ENCODE data around the gene RBM17. TPM values are rescaled to one million over a fixed set of nuclear protein-coding genes. Genes with fewer than 3 reads are reported as not detected.
"Not testable (repeated sequence)": the region's sequence is repeated elsewhere in the genome, so short reads cannot be mapped to it uniquely, and the experiment has no call there.

The RBM17 gene
- total RNA-seq: 73.4 and 80.1 TPM in 2 replicates
- long read RNA-seq, transcript RBM17-201 (12 exons, 2,755 nt): major isoform, 64 of 98 reads
- long read RNA-seq, partial matches to known transcripts: 20 of 98 reads
- long read RNA-seq, other reads (novel, unspliced or antisense): 13 of 98 reads

GRCh38 chr10:6088721-6089333, at the start of gene RBM17:
TSS of gene RBM17 (plus strand) at chr10:6089034. CDS start at chr10:6097066, 8,032 bp downstream.
- H3K36me3 Mint-ChIP-seq (ENCODE audit: unreplicated experiment): no peaks in the 10 kb centered on the region

DNA sequence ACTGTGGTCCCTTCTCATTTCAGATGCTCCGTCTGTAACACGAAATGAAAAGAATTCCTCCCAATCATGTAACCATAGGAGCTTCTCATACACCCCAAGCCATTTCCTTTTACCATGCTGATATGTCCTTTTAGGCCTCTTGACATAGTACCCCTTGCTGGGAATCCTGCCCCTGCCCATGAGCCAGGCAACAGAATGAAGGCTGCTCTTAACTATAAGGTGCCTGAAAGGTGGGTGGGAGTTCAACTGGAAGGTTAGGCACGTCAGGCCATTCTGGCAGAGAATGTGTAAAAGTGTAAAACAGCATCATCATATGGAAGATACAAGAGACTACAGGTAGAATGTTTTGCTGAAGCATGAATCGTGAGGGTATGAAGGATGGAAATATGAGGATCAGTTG, 49.1 kb upstream of the RBM17 start:
- Mint-ChIP-seq H3K4me1 (ENCODE audit: unreplicated experiment) (no peaks in the 10 kb centered on the region), H3K36me3 (ENCODE audit: unreplicated experiment) (no peaks in the 10 kb centered on the region), H3K27me3 (ENCODE audit: unreplicated experiment) (peaks cover 67% of the 10 kb centered on the region), H3K27ac (ENCODE audit: unreplicated experiment) (no peak overlapping the region), H3K4me3 (ENCODE audit: unreplicated experiment) (no peak overlapping the region), H3K9me3 (ENCODE audit: unreplicated experiment) (no peaks in the 10 kb centered on the region)
- peak; percentile 44 for DNase-seq (ENCODE audit: extremely low spot score, unreplicated experiment)
- TF ChIP-seq, protein P1, sequence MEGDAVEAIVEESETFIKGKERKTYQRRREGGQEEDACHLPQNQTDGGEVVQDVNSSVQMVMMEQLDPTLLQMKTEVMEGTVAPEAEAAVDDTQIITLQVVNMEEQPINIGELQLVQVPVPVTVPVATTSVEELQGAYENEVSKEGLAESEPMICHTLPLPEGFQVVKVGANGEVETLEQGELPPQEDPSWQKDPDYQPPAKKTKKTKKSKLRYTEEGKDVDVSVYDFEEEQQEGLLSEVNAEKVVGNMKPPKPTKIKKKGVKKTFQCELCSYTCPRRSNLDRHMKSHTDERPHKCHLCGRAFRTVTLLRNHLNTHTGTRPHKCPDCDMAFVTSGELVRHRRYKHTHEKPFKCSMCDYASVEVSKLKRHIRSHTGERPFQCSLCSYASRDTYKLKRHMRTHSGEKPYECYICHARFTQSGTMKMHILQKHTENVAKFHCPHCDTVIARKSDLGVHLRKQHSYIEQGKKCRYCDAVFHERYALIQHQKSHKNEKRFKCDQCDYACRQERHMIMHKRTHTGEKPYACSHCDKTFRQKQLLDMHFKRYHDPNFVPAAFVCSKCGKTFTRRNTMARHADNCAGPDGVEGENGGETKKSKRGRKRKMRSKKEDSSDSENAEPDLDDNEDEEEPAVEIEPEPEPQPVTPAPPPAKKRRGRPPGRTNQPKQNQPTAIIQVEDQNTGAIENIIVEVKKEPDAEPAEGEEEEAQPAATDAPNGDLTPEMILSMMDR (IDR thresholded peaks at IDR 0.05): no peak

More at GRCh38 chr10:6088721-6089333, at the start of gene RBM17:
- Mint-ChIP-seq H3K4me3 (ENCODE audit: unreplicated experiment) (peak within 1 kb of the TSS; percentile 88), H3K27ac (ENCODE audit: unreplicated experiment) (peak within 1 kb of the TSS; percentile 12), H3K27me3 (ENCODE audit: unreplicated experiment) (peaks cover 20% of the 10 kb centered on the region), H3K4me1 (ENCODE audit: unreplicated experiment) (peaks cover 40% of the 10 kb centered on the region), H3K9me3 (ENCODE audit: unreplicated experiment) (no peaks in the 10 kb centered on the region)
- DNase-seq (ENCODE audit: extremely low spot score, unreplicated experiment): peak; percentile 99
- TF ChIP-seq, protein P1 (IDR thresholded peaks at IDR 0.05): peak; percentile 100

DNA sequence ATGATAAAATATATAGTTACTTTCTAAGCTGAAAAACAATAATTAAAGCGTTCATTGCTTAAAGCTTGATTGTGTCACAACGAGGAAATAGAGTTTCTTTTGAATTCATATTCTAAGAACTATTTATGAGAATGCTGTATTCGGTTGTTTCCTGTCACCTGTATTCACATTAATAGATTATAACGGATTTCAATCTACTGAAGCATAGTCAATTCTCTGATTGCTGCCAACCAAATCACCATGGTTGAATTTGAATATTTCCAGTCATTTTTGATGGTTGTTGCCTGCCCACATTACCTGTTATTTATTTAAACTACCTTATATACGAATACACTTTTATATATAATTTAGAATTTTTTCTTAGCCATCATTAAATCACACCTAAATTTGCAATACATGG, 48.6 kb upstream of the RBM17 start:
- Mint-ChIP-seq H3K4me3 (ENCODE audit: unreplicated experiment) (no peak overlapping the region), H3K36me3 (ENCODE audit: unreplicated experiment) (no peaks in the 10 kb centered on the region), H3K4me1 (ENCODE audit: unreplicated experiment) (no peaks in the 10 kb centered on the region), H3K27me3 (ENCODE audit: unreplicated experiment) (peaks cover 70% of the 10 kb centered on the region), H3K27ac (ENCODE audit: unreplicated experiment) (no peak overlapping the region), H3K9me3 (ENCODE audit: unreplicated experiment) (no peaks in the 10 kb centered on the region)
- TF ChIP-seq, protein P1 (IDR thresholded peaks at IDR 0.05): no peak
- no peak for DNase-seq (ENCODE audit: extremely low spot score, unreplicated experiment)

GRCh38 chr10:6043377-6043776, 45.5 kb upstream of the RBM17 start:
- DNase-seq (ENCODE audit: extremely low spot score, unreplicated experiment): peak; percentile 10
- H3K4me3 Mint-ChIP-seq (ENCODE audit: unreplicated experiment); H3K4me1 Mint-ChIP-seq (ENCODE audit: unreplicated experiment); H3K9me3 Mint-ChIP-seq (ENCODE audit: unreplicated experiment); H3K36me3 Mint-ChIP-seq (ENCODE audit: unreplicated experiment); H3K27ac Mint-ChIP-seq (ENCODE audit: unreplicated experiment): not testable (repeated sequence)
- H3K27me3 Mint-ChIP-seq (ENCODE audit: unreplicated experiment): peaks cover 56% of the 10 kb centered on the region

DNA sequence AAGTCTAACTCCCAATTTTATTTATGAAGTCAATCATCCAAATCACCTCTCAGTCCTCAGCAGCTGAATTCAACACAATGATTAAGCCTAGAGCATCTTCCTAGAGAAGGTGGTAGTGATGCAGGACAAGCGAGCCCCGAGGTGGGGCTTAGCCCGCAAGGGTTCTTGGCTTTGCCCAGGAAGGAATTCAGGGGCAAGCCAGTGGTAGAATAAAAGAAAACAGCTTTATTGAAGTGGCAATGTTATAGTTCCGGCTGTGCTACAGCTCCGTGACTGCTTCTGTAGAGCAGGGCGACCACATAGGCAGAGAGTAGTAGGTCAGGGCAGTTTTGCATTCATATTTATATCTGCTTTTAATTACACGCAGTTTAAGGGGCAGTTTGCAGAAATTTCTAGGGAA, 44.8 kb upstream of the RBM17 start:
- H3K36me3 Mint-ChIP-seq (ENCODE audit: unreplicated experiment): no peaks in the 10 kb centered on the region
- no peak overlapping the region for H3K27ac Mint-ChIP-seq (ENCODE audit: unreplicated experiment)
- H3K27me3 Mint-ChIP-seq (ENCODE audit: unreplicated experiment): peaks cover 50% of the 10 kb centered on the region
- peak; percentile 19 for DNase-seq (ENCODE audit: extremely low spot score, unreplicated experiment)
- H3K4me3 Mint-ChIP-seq (ENCODE audit: unreplicated experiment): no peak overlapping the region
- TF ChIP-seq, protein P1 (IDR thresholded peaks at IDR 0.05): no peak
- no peaks in the 10 kb centered on the region for H3K9me3 Mint-ChIP-seq (ENCODE audit: unreplicated experiment)
- no peaks in the 10 kb centered on the region for H3K4me1 Mint-ChIP-seq (ENCODE audit: unreplicated experiment)
